IMR-90 (cell line): ENCODE results near the gene UNKL. TPM values are rescaled to one million over a fixed set of nuclear protein-coding genes. Genes with fewer than 3 reads are reported as not detected.
"Not testable (repeated sequence)": the region's sequence is repeated elsewhere in the genome, so short reads cannot be mapped to it uniquely, and the experiment has no call there.

Experiments used
- ATAC-seq: fragments of 200-7000 bp; cut with Tn5 transposase; 2 replicates; pipeline ENCODE4 v1.9.1; 2020; ENCODE audit warnings: low read depth, mild to moderate bottlenecking, moderate library complexity
- BruUV-seq: library from RNA; stranded (reverse); fragments of 400-500 nt; replicated peaks from 2 replicates; lab custom pipeline; 2021; lab: Mats Ljungman, UMichigan
- CTCF ChIA-PET: fragments of 300-600 bp; formaldehyde crosslinking; extraction: SDS; loops from one replicate; lab custom pipeline; 2021; ENCODE audit warnings: antibody characterized with exemption; lab: Yijun Ruan, JAX
- POLR2A ChIA-PET: fragments of 300-600 bp; sonication (Branson Sonifier 250); formaldehyde crosslinking; loops from one replicate; lab custom pipeline; 2022; ENCODE audit warnings: antibody characterized with exemption; ENCODE audit not compliant: unreplicated experiment; lab: Charles Lee
- DNase-seq: peaks from one replicate; pipeline ENCODE4 v3.0.0; 2013
- H2AFZ ChIP-seq: replicated peaks from 2 replicates; pipeline ENCODE3; 2013; ENCODE audit warnings: low read length, mild to moderate bottlenecking; ENCODE audit not compliant: poor library complexity
- H2AK5ac ChIP-seq: 2 replicates; pipeline ENCODE4 v1.6.1; 2013; ENCODE audit warnings: low read depth, low read length, inconsistent platforms
- H2AK9ac ChIP-seq: replicated peaks from 2 replicates; pipeline ENCODE3; 2013; ENCODE audit warnings: mild to moderate bottlenecking, low read depth, low read length, moderate library complexity; ENCODE audit not compliant: poor library complexity
- H2BK120ac ChIP-seq: 2 replicates; pipeline ENCODE4 v1.6.1; 2013; ENCODE audit warnings: low read depth, low read length, inconsistent platforms
- H2BK15ac ChIP-seq: 3 replicates; pipeline ENCODE4 v1.6.1; 2013; ENCODE audit warnings: low read depth, low read length, inconsistent platforms
- H2BK20ac ChIP-seq: 2 replicates; pipeline ENCODE4 v1.6.1; 2013; ENCODE audit warnings: low read depth, mild to moderate bottlenecking, inconsistent platforms, low read length, moderate library complexity
- H2BK5ac ChIP-seq: 2 replicates; pipeline ENCODE4 v1.6.1; 2013; ENCODE audit warnings: mild to moderate bottlenecking, low read depth, low read length, inconsistent platforms; ENCODE audit not compliant: poor library complexity, severe bottlenecking
- H3K14ac ChIP-seq: replicated peaks from 2 replicates; pipeline ENCODE4 v1.6.1; 2013; ENCODE audit warnings: low read depth, low read length, inconsistent platforms
- H3K18ac ChIP-seq: 2 replicates; pipeline ENCODE4 v1.6.1; 2013; ENCODE audit warnings: low read depth, low read length, control low read depth
- H3K23ac ChIP-seq: 2 replicates; pipeline ENCODE4 v1.6.1; 2013; ENCODE audit warnings: low read depth, low read length, inconsistent platforms
- H3K27ac ChIP-seq: 2 replicates; pipeline ENCODE4 v1.5.1; 2013; ENCODE audit warnings: mild to moderate bottlenecking, control low read depth, low read length; ENCODE audit not compliant: insufficient read depth
- H3K27me3 ChIP-seq: 2 replicates; pipeline ENCODE4 v1.6.1; 2013; ENCODE audit warnings: low read length; ENCODE audit not compliant: control insufficient read depth, insufficient read depth
- H3K36me3 ChIP-seq: 2 replicates; pipeline ENCODE4 v1.6.1; 2013; ENCODE audit warnings: low read length, mixed read lengths; ENCODE audit not compliant: control insufficient read depth, insufficient read depth
- H3K4ac ChIP-seq: 2 replicates; pipeline ENCODE4 v1.6.1; 2013; ENCODE audit warnings: low read depth, low read length, inconsistent platforms
- H3K4me1 ChIP-seq: 2 replicates; pipeline ENCODE4 v1.6.1; 2013; ENCODE audit warnings: low read length, mixed read lengths; ENCODE audit not compliant: control insufficient read depth, insufficient read depth
- H3K4me2 ChIP-seq: 2 replicates; pipeline ENCODE4 v1.6.1; 2013; ENCODE audit warnings: low read depth, mild to moderate bottlenecking, control low read depth, low read length, moderate library complexity
- H3K4me3 ChIP-seq: 2 replicates; pipeline ENCODE4 v1.5.1; 2013; ENCODE audit warnings: low read depth, mild to moderate bottlenecking, control low read depth, low read length, moderate library complexity; ENCODE audit not compliant: insufficient read depth
- H3K56ac ChIP-seq: 2 replicates; pipeline ENCODE4 v1.6.1; 2013; ENCODE audit warnings: low read length, inconsistent platforms; ENCODE audit not compliant: insufficient read depth; ENCODE audit errors: extremely low read depth
- H3K79me1 ChIP-seq, 2 experiments: 2 replicates each; pipeline ENCODE4 v1.6.1; 2013; ENCODE audit warnings: low read length in 2 of 2, inconsistent platforms in 1 of 2, low read depth in 1 of 2
- H3K9ac ChIP-seq: 2 replicates; pipeline ENCODE4 v1.6.1; 2013; ENCODE audit warnings: low read depth, low read length, control low read depth
- H3K9me1 ChIP-seq: 2 replicates; pipeline ENCODE4 v1.6.1; 2013; ENCODE audit warnings: low read length, inconsistent platforms; ENCODE audit not compliant: insufficient read depth
- H3K9me3 ChIP-seq: 2 replicates; pipeline ENCODE4 v1.6.1; 2013; ENCODE audit warnings: low read length; ENCODE audit not compliant: control insufficient read depth, insufficient read depth
- H4K20me1 ChIP-seq: 2 replicates; pipeline ENCODE4 v1.6.1; 2013; ENCODE audit warnings: low read length, inconsistent platforms; ENCODE audit not compliant: insufficient read depth
- H4K5ac ChIP-seq: 2 replicates; pipeline ENCODE4 v1.6.1; 2013; ENCODE audit warnings: mild to moderate bottlenecking, low read depth, low read length, control low read depth
- H4K8ac ChIP-seq, 2 experiments: 2 replicates each; pipeline ENCODE4 v1.6.1; 2013; ENCODE audit warnings: low read depth in 2 of 2, low read length in 2 of 2, control low read depth in 1 of 2, inconsistent platforms in 1 of 2
- H4K91ac ChIP-seq: 2 replicates; pipeline ENCODE4 v1.6.1; 2013; ENCODE audit warnings: low read depth, low read length, inconsistent platforms; ENCODE audit not compliant: insufficient read depth
- CTCF ChIP-seq: conservative IDR thresholded peaks from 2 replicates; pipeline ENCODE4 v1.5.1; 2012; ENCODE audit warnings: mild to moderate bottlenecking, low read depth, low read length, improper control_type of control experiment
- RAD21 ChIP-seq: IDR thresholded peaks from 2 replicates; pipeline ENCODE4 v1.6.1; 2012; ENCODE audit warnings: low read length, improper control_type of control experiment
- WGBS, 2 experiments: methylation state at CpG; one replicate each; pipeline versions ENCODE4 v1.1.5 to v1.1.7; 2013; ENCODE audit warnings: missing lambda C conversion rate in 2 of 2; ENCODE audit not compliant: insufficient read length in 1 of 2; ENCODE audit errors: extremely low coverage in 2 of 2; 5-methylcytosine and 5-hydroxymethylcytosine counted together
- dilution Hi-C: fragments of 300-500 bp; cut with HindIII; formaldehyde crosslinking; loops from one replicate; pipeline ENCODE4 v1.14.3; 2018; ENCODE audit warnings: low sequenced_read_pairs; ENCODE audit not compliant: unreplicated experiment
- in situ Hi-C: fragments of 300-500 bp; cut with MboI; formaldehyde crosslinking; loops from 3 replicates; pipeline ENCODE4 v1.14.3; 2019; ENCODE audit warnings: low sequenced_read_pairs, inconsistent platforms, mixed read lengths
- intact Hi-C: fragments of 100-400 bp; cut with micrococcal nuclease; formaldehyde crosslinking; loops from 2 replicates; pipeline ENCODE4 v1.10.0; 2022
- polyA plus RNA-seq, 3 experiments: library from polyadenylated mRNA; depleted of rRNA; stranded (reverse); fragments of >200 nt; gene quantifications; 2 replicates each; pipeline ENCODE4 v1.2.3, GENCODE V29; 2012; ENCODE audit warnings: low replicate concordance in 1 of 3
- total RNA-seq: library from RNA; depleted of rRNA; stranded (reverse); fragments of >200 nt; gene quantifications from 2 replicates; pipeline ENCODE4 v1.2.3, GENCODE V29; 2012

The UNKL gene
- total and polyA plus RNA-seq, 2 of the 4 experiments (the other 2 are of a cell fraction): 4.1 to 13.3 TPM

- Histone ChIP-seq H4K20me1 (peaks cover 11% of the 10 kb centered on the region), H2AFZ (no peak overlapping the region), H3K4me3 (no peak overlapping the region), H3K23ac (no peak overlapping the region), H2BK15ac (no peak overlapping the region), H3K27me3 (peaks cover 39% of the 10 kb centered on the region), H3K14ac (no peak overlapping the region), H3K4ac (no peak overlapping the region), H2AK5ac (no peak overlapping the region; the same call in 1 of the 2 replicates), H3K36me3 (peaks cover 6% of the 10 kb centered on the region; the same call in 1 of the 2 replicates), H3K9ac (no peak overlapping the region), H2BK5ac (no peak overlapping the region), H4K8ac (no peak overlapping the region), H2AK9ac (no peak overlapping the region), H3K79me1 (no peaks in the 10 kb centered on the region), H3K56ac (no peak overlapping the region), H2BK120ac (no peak overlapping the region), H3K9me3 (peaks cover 3% of the 10 kb centered on the region; the same call in 1 of the 2 replicates), H3K4me2 (no peak overlapping the region), H4K5ac (no peak overlapping the region), H4K91ac (no peak overlapping the region), H3K18ac (no peak overlapping the region), H3K9me1 (no peaks in the 10 kb centered on the region), H3K4me1 (peaks cover 7% of the 10 kb centered on the region), H2BK20ac (no peak overlapping the region), H3K27ac (no peak overlapping the region)
- dilution Hi-C loops (no loop called here), intact Hi-C loops (no loop called here), in situ Hi-C loops (no loop called here)
- ATAC-seq: no peak
- DNase-seq: no peak
- no peak for TF ChIP-seq RAD21
- peak; percentile 27; the same call in 1 of the 2 replicates for TF ChIP-seq CTCF
- BruUV-seq: no TSS peak
- 93% methylated on average over 6 of the region's 17 CpGs; no CpG with 5 or more reads in 1 of the 2 experiments for WGBS, 2 experiments
- CTCF ChIA-PET: no interaction called here
- POLR2A ChIA-PET: no interaction called here
Observed at GRCh38 chr16:1330260-1330914, 84.1 kb downstream of the UNKL start.

- H3K9ac ChIP-seq, BruUV-seq, H3K14ac ChIP-seq, intact Hi-C loops, H2BK5ac ChIP-seq, H3K56ac ChIP-seq, H4K5ac ChIP-seq, dilution Hi-C loops, H3K23ac ChIP-seq, DNase-seq, CTCF ChIA-PET, in situ Hi-C loops, H3K27ac ChIP-seq, H3K4me1 ChIP-seq, POLR2A ChIA-PET, H3K4ac ChIP-seq, ATAC-seq, H3K9me3 ChIP-seq, H4K91ac ChIP-seq, H2BK20ac ChIP-seq, H2AFZ ChIP-seq, H3K4me3 ChIP-seq, H2BK15ac ChIP-seq, H3K9me1 ChIP-seq, H3K4me2 ChIP-seq, H2BK120ac ChIP-seq, H2AK9ac ChIP-seq, H2AK5ac ChIP-seq, H4K8ac ChIP-seq, H3K18ac ChIP-seq, H3K79me1 ChIP-seq: not testable (repeated sequence)
- 100% methylated on average over 2 of the region's 10 CpGs for WGBS, 2 experiments
- Histone ChIP-seq H3K27me3 (peaks cover 24% of the 10 kb centered on the region), H4K20me1 (peaks cover 22% of the 10 kb centered on the region), H3K36me3 (peaks cover 18% of the 10 kb centered on the region; the same call in 1 of the 2 replicates)
Observed at GRCh38 chr16:1328961-1329360, 85.5 kb downstream of the UNKL start.
